GM03348 (cell line): ENCODE data around the gene LNPEP.
A peak's percentile ranks its signal among the peaks of the same experiment; 100 is the strongest.
"Not testable (repeated sequence)": the region's sequence is repeated elsewhere in the genome, so short reads cannot be mapped to it uniquely, and the experiment has no call there.

ENCODE experiments used
- DNase-seq: peaks from one replicate; pipeline ENCODE4 v3.0.0; 2012; ENCODE audit warnings: low spot score

Gene LNPEP

GRCh38 chr5:97065475-97065874, 129.6 kb downstream of the LNPEP start:
- no peak for DNase-seq

- DNase-seq, result no peak
These were observed 131.5 kb downstream of the LNPEP start for GRCh38 chr5:97067296-97067850.

GRCh38 chr5:97070234-97070633, 134.4 kb downstream of the LNPEP start:
- DNase-seq, result no peak

GRCh38 chr5:97071101-97071500, 135.2 kb downstream of the LNPEP start:
- peak; percentile 19 for DNase-seq

- no peak for DNase-seq
These were observed 136.1 kb downstream of the LNPEP start for GRCh38 chr5:97071993-97072392.

- no peak for DNase-seq
These were observed 136.8 kb downstream of the LNPEP start for GRCh38 chr5:97072696-97073095.

GRCh38 chr5:97073420-97073819, 137.5 kb downstream of the LNPEP start:
- no peak for DNase-seq

GRCh38 chr5:97074859-97075489, 139.1 kb downstream of the LNPEP start:
- DNase-seq, result no peak

- DNase-seq, result no peak
These were observed 139.8 kb downstream of the LNPEP start for GRCh38 chr5:97075649-97076048.

GRCh38 chr5:97076098-97076497, 140.2 kb downstream of the LNPEP start:
- DNase-seq, result no peak

GRCh38 chr5:97077246-97077645, 141.4 kb downstream of the LNPEP start:
- DNase-seq, result no peak

GRCh38 chr5:97078958-97079743, 143.3 kb downstream of the LNPEP start:
- no peak for DNase-seq

GRCh38 chr5:97084782-97085458, 149.0 kb downstream of the LNPEP start:
- not testable (repeated sequence) for DNase-seq

- DNase-seq, result no peak
These were observed 149.7 kb downstream of the LNPEP start for GRCh38 chr5:97085459-97086181.
